ENCODE data around the gene PBLD.

- TF ChIP-seq, protein P1, sequence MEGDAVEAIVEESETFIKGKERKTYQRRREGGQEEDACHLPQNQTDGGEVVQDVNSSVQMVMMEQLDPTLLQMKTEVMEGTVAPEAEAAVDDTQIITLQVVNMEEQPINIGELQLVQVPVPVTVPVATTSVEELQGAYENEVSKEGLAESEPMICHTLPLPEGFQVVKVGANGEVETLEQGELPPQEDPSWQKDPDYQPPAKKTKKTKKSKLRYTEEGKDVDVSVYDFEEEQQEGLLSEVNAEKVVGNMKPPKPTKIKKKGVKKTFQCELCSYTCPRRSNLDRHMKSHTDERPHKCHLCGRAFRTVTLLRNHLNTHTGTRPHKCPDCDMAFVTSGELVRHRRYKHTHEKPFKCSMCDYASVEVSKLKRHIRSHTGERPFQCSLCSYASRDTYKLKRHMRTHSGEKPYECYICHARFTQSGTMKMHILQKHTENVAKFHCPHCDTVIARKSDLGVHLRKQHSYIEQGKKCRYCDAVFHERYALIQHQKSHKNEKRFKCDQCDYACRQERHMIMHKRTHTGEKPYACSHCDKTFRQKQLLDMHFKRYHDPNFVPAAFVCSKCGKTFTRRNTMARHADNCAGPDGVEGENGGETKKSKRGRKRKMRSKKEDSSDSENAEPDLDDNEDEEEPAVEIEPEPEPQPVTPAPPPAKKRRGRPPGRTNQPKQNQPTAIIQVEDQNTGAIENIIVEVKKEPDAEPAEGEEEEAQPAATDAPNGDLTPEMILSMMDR (conservative IDR thresholded peaks at IDR 0.05; ENCODE audit: low read depth, low read length) = no peak
- TF ChIP-seq EZH2 (IDR thresholded peaks at IDR 0.05; ENCODE audit: borderline replicate concordance, low read depth, low read length, poor library complexity, severe bottlenecking) = no peak
These were observed 48.4 kb downstream of the PBLD start for GRCh38 chr10:68284062-68285001.

Measured in A673 (cell line).